NCI-H748 (cell line): Measurements from ENCODE around the gene NR1D1.
A peak's percentile ranks its signal among the peaks of the same experiment; 100 is the strongest.
"Not testable (repeated sequence)": the region's sequence is repeated elsewhere in the genome, so short reads cannot be mapped to it uniquely, and the experiment has no call there.

Source experiments
- DNase-seq: peaks from one replicate; lab custom pipeline; 2025; ENCODE audit not compliant: unreplicated experiment; lab: John Stamatoyannopoulos, UW

Gene NR1D1

DNA sequence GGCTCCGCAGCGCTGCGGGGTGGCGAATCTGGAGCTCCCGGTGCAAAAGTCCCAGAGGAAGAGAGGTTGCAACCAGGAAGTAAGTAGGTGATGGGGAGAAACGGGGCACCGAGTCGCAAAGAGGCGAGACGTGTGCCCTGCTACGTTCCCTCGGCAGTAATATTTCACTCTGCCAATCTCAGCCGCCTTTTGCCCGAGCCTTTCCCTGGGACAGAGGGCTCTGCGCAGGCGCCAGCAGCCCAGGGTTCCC is at the start of gene NR1D1:
Gene NR1D1 (minus strand): TSS at position 171 of the 250 bp plus-strand sequence. CDS start 495 bp downstream, outside the sequence.
- DNase-seq = no peak

DNA sequence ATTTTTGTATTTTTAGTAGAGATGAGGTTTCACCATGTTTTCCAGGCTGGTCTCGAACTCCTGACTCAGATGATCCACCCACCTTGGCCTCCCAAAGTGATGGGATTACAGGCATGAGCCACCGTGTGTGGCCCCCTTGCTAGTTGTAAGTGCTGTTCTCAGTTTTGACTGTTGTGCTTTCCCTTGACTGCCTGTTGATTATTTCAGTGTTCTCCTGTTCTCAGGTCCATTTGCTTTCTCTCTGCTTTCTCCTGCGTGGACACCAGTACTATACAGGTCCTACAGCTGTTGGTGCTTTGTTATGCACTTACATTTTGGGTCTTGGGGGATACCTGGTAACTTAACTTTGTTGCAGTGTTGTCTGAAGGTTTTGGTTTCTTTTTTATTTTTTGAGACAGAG is 48.1 kb upstream of the NR1D1 start:
- DNase-seq = no peak

DNA sequence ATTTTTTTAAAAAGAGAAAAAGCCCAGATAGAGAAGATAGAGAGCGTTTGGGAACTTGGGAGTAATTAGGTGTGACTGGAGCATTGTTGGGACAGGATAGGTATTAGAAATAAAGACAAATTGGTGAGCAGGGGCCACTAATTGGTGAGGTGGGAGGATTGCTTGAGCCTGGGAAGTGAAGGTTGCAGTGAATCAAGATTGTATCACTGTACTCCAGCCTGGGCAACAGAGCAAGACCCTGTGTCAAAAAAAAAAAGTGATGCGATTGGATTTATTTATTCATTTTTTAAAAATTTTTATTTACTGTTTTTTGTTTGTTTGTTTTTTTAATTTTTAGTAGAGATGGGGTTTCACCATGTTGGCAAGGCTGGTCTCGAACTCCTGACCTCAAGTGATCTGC is 45.1 kb upstream of the NR1D1 start:
- no peak for DNase-seq

DNA sequence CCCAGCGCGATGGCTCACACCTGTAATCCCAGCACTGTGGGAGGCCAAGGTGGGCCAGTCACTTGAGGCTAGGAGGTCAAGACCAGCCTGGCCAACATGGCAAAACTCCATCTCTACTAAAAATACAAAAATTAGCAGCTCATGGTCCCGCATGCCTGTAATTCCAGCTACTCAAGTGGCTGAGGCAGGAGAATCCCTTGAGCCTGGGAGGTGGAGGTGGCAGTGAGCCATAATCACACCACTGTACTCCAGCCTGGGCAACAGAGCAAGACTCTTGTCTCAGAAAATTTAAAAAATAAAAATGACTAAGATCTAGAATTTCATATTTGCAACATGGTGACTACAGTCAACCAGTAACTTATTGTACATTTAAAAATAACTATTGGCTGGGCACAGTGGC is 42.8 kb upstream of the NR1D1 start:
- not testable (repeated sequence) for DNase-seq

DNA sequence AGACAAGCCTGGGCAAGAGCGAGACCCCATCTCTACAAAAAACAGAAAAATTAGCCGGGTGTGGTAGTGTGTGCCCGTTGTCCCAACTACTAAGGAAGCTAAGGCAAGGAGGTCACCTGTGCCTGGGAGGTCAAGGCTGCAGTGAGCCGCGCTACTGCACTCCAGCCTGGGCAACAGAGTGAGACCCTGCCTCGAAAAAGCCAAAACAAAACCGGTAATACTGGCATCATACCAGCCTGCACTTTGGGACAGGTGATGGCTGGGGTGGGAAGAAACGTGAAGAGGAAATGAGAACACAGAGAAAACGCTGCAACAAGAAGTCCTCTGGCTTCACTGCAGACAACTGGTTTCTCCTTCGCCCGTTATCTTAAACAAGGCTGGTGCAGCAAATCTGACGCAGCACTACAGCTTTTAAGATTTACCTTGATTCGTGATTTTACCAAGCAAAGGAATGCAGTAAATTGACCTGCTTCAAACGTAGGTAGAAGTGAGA is 39.2 kb upstream of the NR1D1 start:
- no peak for DNase-seq

DNA sequence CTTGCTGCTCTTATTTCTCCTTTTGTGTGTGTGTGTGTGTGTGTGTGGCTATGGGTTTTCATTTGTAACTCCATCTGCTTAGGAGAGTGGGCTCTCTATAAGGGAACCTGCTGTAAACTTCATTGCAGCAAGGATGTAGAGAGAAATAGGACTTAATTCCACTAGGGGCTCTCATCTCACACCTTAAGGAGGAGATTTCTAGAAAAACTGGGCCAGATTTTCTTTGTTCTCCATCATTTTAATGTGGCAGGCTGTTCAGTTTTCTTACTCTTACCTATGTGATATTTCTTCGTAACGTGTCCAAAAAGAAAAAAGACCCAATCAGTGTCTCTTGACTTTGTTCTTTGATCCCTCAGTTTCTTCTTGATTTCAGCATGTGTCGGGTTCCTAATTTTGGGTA is 35.4 kb upstream of the NR1D1 start:
- DNase-seq = no peak

DNA sequence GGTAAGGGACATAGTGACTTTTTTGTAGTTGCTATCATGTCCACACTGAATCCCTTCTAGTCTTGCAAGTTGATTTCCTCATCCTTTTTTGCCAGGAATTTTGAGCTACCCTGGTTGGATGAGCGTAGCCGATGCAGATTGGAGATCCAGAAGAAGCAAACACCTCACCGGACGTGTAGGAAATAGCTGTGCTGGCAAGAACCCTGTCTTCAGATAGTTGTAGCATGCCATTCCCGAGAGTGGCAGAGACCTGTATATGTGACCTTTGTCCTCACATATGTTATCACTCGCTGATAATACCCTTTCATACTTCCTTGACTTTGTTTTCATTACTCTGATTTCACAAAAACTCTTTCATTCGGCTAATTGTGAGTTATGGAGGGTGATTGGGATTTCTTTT is 33.8 kb upstream of the NR1D1 start:
- DNase-seq = no peak

DNA sequence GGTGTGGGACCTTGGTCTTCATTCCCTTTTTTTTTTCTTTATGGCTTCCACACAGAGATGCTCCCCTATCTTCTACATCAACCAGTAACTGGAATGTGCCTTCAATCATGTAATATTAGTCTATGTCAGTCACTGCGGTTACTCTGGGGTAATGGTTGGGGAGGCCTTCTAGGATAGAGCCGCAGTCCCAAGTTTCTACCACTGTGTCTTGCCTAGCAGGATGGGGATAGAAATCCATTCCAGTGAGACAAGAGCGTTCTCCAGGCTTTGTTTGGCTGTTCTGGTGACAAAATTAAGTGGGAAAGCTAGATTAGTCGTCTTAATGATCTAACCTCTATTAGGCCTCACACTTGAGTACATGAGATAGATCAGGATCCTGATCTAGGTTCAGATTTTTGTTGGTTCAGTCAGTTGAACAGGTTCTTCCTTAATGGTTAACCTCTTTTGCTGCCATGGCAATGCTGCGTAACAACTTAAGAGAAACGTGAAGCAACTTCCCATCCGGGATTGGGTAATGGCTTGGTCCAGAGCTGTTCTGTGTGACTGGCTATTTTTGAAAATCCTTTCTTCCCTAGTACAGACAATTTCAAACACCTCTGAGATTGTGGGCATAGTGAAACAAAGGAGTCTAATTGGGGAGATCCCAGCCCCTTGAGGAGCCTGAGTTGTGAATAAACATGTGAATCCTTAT is 30.1 kb upstream of the NR1D1 start:
- DNase-seq = no peak

DNA sequence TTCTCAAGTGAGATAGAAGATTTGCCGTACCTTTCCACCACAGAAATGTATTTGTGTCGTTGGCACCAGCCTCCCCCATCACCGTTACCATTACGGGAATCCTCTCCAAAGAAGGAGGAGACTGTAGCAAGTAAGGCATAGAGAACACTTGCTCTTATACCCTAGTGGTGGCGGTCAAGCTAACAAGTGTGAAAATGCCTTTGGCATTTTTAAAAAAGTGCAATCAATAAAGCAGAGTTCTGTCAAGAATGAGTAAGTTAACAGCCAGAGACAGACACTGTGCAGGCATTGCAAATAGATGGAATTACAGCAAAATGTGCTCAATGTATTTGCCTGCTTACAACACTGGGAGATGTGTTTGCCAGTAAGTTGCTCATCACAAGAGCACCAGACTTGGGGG is 29.1 kb upstream of the NR1D1 start:
- DNase-seq = no peak

DNA sequence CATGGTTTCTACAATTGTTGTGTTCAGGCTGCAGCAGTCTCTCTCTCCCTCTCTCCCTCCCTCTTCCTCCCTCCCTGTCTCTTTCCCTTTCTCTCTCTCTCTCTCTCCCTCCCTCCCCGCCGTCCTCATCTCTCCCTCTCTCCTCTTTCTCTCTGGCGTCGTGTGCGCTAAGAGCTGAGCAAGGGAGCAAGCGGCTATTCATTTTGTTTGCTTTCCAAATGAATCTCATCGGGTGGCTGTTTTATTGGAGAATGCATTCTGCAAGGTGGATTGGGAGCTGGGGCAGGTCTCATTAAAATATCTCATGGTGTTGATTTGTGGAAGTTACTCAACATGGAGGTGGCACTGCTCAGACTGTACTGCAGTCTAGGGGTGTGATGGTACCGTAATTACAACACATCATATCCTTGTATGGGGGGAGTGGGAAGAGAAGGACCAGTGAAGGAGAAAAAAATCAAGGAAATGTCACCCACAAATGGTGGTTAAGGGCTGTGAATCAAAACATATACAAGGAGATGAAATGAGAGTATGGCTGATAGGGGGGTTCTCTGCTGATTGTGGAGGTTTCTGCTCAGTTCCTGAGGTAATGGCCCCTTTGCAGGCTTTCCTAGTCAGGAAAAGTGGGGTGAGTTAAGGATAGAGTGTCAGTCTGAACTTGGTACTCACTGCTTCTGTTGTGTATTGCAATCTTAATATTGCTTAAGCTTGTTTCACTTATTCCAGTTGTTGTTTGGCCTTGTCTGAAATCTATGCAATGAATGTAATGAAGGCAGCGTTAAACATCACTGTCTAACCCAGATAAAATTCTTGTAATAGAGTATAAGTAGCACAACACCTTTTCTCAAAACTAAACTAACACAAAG is 24.1 kb upstream of the NR1D1 start:
- DNase-seq = peak; percentile 55

DNA sequence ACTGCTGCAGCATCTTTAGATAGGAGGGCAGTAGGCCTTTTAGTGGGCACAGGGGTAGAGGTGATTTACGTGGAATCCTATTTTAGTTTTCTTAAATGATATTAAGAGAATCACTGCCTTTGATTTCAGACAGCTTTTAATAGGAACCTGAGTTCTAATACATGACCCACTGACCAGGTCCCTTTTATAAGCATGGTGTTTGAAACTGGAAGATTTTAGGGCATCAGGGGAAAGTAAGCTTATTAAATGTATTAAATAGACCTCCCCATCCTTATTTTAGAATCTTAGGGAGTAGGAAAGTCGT is 23.4 kb upstream of the NR1D1 start:
- no peak for DNase-seq

DNA sequence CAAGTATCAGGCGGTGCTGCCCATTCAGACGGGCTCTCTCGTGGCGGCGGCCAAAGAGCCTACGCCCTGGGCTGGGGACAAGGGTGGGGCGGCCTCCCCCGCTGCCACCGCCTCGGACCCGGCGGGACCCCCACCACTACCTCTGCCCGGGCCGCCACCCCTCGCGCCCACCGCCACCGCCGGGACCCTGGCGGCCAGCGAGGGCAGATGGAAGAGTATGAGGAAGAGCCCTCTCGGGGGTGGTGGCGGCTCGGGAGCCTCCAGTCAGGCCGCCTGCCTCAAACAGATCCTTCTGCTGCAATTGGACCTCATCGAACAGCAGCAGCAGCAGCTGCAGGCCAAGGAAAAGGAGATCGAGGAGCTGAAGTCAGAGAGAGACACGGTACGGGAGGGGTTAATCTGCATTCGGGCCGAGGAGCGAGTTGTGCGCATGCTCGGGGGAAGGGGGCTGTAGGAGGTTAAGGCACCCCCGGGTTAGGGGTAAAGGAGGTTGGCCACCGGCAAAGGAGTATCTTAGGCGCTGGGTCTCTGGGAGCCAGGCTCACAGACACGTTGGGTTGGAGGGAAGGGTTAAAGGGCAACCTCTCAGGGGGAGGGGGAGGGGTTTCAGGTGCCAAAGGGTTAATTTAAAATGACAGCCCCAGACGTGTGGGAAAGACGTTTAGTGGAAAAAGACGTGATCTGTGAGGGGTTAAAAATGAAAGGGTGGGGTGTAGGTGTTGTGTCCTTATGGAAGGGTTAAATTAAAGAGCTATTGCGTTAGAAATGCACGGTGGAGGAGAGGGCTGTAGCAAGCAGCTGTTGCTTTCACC is 22.8 kb upstream of the NR1D1 start:
- DNase-seq = peak; percentile 72

DNA sequence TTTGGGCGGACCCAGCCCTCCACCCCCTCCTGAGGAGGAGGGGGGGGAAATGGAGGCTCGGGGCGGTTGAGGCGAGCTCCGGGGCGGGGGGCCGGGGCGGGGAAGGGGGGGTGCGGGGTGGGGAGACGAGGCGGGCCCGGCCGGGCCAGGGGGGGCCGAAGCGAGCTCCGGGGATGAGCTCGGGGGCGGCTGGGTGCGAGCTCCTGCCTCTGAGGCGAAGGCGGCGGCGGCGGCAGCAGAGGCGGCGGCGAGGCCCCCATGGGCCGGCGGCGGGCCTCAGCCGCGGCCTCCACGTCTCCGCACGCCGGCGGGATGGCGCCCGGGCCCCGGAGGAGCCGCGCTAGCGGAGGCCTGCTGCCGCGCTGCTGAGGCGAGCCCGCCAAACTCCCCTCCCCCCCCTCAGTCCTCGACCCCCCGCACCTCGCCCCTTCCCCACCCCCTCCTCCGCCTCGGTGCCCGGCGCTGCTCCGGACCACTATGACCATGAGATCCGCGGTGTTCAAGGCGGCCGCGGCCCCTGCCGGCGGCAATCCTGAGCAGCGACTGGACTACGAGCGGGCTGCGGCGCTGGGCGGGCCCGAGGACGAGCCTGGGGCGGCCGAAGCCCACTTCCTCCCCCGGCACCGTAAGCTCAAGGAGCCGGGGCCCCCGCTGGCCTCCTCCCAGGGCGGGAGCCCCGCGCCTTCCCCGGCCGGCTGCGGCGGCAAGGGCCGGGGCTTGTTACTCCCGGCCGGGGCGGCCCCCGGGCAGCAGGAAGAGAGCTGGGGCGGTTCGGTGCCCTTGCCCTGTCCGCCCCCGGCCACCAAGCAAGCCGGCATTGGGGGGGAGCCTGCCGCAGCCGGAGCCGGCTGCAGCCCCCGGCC is 22.0 kb upstream of the NR1D1 start:
- DNase-seq = peak; percentile 59

DNA sequence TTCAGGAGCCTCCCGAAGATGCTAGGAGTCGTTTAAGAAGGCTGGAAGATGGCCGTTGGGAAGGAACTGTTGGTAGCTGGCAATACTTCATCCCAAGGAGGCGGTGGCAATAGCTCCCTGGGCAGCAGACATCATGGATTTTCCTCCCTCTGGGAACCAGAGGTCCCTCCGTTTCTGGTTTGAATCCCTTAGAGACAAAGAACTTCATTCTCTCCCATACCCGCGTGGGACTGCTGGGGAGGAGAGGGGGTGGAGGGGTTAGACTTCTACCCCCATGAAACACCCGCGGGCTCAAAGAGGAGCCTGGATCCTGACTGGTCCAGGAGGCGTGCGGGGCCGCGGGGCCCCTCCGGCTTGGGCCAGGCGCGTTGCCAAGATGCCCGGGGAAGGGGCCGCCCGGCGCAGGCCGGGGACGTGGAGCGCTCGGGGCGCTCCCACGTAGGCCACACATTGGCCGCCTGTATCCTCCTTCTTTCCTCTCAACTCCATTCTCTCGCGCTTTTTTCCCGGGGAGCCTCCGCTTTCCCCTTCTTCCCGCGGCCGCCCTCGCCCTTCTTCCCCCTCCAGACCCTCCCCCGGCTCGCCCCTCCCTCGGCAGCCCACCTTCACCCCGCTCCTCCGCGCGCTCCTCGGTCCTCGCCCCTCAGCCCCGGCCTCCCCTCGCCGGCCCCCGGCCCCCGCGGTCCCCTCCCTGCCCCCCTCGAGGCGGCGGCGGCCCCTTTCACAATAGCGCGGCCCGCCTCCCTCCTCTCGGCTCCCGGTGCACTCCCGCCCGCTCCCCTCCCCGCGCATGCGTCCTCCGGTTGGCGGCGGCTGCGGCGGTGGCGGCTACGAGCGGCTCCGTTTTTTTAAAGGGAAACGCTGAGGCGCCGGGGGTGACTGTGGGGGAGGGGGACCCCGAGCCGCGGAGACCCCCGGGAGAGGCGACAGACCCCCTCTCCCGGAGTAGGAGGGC is 21.1 kb upstream of the NR1D1 start, which contains the start of gene MSL1:
Gene MSL1 (plus strand): TSS at position 791 of the 955 bp plus-strand sequence. CDS start 642 bp downstream, outside the sequence.
- DNase-seq = peak; percentile 80

DNA sequence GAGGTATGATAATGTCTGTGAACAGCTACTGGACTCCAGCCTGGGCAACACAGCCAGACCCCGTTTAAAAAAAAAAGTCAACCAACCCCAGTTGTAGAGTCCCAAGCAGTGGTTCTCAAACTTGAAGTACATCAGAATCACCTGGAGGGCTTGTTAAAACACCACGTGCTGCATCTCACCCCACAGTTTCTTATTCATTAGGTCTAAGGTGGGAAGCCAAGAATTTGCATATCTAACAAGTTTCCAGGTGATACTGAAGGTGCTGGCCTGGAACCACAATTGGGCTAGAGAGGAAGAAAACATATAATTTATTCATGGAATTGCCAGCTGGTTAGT is 14.7 kb upstream of the NR1D1 start:
- no peak for DNase-seq

DNA sequence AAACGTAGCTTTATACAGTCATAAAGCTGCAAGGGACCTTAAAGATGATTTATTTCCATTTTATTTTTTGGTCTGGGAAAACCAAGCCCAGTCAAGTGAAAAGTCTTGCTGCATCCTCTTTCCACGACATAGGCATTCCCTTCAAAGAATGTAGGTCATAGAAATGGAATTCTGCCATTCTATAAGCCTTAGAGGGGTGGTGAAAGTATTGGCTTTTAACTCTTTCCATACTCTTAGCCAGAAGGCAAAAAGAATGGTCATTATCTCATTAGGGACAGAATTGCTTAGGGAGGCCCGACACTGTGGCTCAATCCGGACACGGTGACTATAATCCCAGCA is 13.5 kb upstream of the NR1D1 start:
- DNase-seq = no peak

DNA sequence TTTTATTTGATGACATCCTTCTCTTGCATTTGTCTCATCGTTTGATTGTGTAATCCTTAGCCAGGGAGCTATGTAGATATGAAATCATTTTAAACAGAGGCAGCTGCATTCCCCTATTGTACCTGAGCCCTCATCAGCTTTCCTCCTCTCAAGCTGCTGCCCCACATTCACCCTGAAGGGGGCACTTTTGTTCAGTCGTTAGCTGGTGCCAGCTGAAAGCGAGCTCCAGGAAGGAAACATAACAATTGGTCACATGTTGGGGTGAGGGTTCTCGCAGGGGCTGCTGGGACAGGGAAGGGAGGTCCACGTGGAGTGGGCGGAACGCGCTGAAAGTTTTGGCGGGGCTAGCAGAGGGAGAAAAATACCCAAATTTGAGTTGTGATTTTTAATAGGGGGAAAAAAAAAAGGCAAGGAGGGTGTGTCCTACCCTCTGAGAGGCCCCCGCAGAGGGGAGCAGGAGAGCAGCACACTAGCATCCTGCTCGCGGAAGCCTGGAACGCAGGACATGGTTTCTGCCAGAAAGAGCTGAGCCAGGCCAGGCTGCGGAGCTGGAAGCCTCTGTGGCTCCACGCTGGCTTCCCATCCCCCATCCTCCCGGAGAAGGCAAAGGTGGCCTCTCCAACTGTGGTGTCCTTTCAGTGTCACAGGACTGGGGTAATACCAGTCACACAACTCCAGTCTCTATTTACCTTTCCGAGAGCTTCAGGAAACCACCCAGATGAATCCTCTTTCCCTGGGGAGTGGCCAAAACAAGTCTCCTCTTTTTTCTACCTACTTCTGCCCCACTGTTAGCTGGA is 12.9 kb upstream of the NR1D1 start:
- DNase-seq = peak; percentile 94

DNA sequence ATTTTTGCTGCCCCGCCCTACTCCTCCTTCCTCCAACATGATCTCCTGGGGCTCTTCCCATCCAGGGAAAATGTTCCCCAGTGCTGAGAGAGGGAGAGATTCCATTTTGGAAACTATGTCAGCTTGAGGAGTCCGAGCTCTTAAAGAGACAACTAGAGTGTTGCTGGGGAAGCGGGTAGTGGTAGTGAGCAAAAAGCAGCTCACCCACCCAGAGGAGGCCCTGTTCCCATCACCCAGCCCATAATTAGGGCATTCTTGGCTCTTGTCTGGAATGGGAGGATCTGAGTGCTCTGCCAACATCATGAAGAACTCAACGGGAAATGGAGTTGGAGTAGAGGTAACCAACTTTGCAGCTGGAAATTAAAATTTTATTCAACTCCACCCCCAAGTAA is 12.3 kb upstream of the NR1D1 start:
- DNase-seq = no peak

DNA sequence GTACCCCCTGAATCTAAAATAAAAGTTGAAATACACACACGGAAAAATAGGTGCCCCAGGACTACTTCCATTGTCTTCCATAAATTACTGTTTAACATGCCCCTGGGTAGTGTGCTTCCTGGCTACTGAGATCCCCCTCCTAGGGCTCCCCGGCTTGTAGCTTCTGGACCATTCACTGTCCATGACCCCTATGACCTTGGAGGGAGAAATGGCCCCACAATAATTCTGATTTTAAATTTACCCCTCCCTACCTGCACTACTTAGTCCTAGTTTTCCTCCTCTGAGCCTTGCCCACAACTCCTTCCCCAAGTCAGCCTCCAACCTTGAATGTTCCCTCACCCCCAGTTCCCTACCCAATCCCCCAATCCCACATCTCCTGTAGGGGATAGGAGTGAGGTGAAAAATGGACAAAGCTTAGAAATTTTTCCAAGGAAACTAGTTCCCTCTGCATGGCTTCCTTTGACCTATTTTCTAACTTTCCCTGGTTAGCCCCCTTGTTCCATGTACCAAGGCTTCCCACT is 11.9 kb upstream of the NR1D1 start:
- no peak for DNase-seq
